ENCODE results near the gene HGFAC.

Gene HGFAC

GRCh38 chr4:3401436-3402171, 40.2 kb upstream of the HGFAC start:
- H3K27ac ChIP-seq: no peak overlapping the region

GRCh38 chr4:3402491-3403347, 39.0 kb upstream of the HGFAC start:
- no peak overlapping the region for H3K27ac ChIP-seq
- TF ChIP-seq CTCF (conservative IDR thresholded peaks at IDR 0.05): no peak

More at GRCh38 chr4:3401436-3402171, 40.2 kb upstream of the HGFAC start:
- TF ChIP-seq CTCF (conservative IDR thresholded peaks at IDR 0.05): no peak

- H3K27ac ChIP-seq: no peak overlapping the region
- no peak for TF ChIP-seq CTCF (conservative IDR thresholded peaks at IDR 0.05)
Measured at GRCh38 chr4:3403348-3403906, 38.3 kb upstream of the HGFAC start.

GRCh38 chr4:3404546-3404945, 37.2 kb upstream of the HGFAC start:
- no peak overlapping the region for H3K27ac ChIP-seq
- TF ChIP-seq CTCF (conservative IDR thresholded peaks at IDR 0.05): no peak

GRCh38 chr4:3405176-3405575, 36.6 kb upstream of the HGFAC start:
- no peak for TF ChIP-seq CTCF (conservative IDR thresholded peaks at IDR 0.05)

GRCh38 chr4:3406021-3406420, 35.7 kb upstream of the HGFAC start:
- no peak overlapping the region for H3K27ac ChIP-seq
- TF ChIP-seq CTCF (conservative IDR thresholded peaks at IDR 0.05): no peak

More at GRCh38 chr4:3405176-3405575, 36.6 kb upstream of the HGFAC start:
- H3K27ac ChIP-seq: no peak overlapping the region

- no peak for TF ChIP-seq CTCF (conservative IDR thresholded peaks at IDR 0.05)
- no peak overlapping the region for H3K27ac ChIP-seq
Measured at GRCh38 chr4:3406431-3406830, 35.3 kb upstream of the HGFAC start.
